IMR-90 (cell line): Measurements from ENCODE around the gene CELSR2. TPM values are rescaled to one million over a fixed set of nuclear protein-coding genes. Genes with fewer than 3 reads are reported as not detected.
A peak's percentile ranks its signal among the peaks of the same experiment; 100 is the strongest.

ENCODE experiments used
- ATAC-seq: fragments of 200-7000 bp; cut with Tn5 transposase; 2 replicates; pipeline ENCODE4 v1.9.1; 2020; ENCODE audit warnings: low read depth, mild to moderate bottlenecking, moderate library complexity
- BruUV-seq: library from RNA; stranded (reverse); fragments of 400-500 nt; replicated peaks from 2 replicates; lab custom pipeline; 2021; lab: Mats Ljungman, UMichigan
- CTCF ChIA-PET: fragments of 300-600 bp; formaldehyde crosslinking; extraction: SDS; loops from one replicate; lab custom pipeline; 2021; ENCODE audit warnings: antibody characterized with exemption; lab: Yijun Ruan, JAX
- POLR2A ChIA-PET: fragments of 300-600 bp; sonication (Branson Sonifier 250); formaldehyde crosslinking; loops from one replicate; lab custom pipeline; 2022; ENCODE audit warnings: antibody characterized with exemption; ENCODE audit not compliant: unreplicated experiment; lab: Charles Lee
- DNase-seq: peaks from one replicate; pipeline ENCODE4 v3.0.0; 2013
- H2AFZ ChIP-seq: replicated peaks from 2 replicates; pipeline ENCODE3; 2013; ENCODE audit warnings: low read length, mild to moderate bottlenecking; ENCODE audit not compliant: poor library complexity
- H2AK5ac ChIP-seq: 2 replicates; pipeline ENCODE4 v1.6.1; 2013; ENCODE audit warnings: low read depth, low read length, inconsistent platforms
- H2AK9ac ChIP-seq: replicated peaks from 2 replicates; pipeline ENCODE3; 2013; ENCODE audit warnings: mild to moderate bottlenecking, low read depth, low read length, moderate library complexity; ENCODE audit not compliant: poor library complexity
- H2BK120ac ChIP-seq: 2 replicates; pipeline ENCODE4 v1.6.1; 2013; ENCODE audit warnings: low read depth, low read length, inconsistent platforms
- H2BK15ac ChIP-seq: 3 replicates; pipeline ENCODE4 v1.6.1; 2013; ENCODE audit warnings: low read depth, low read length, inconsistent platforms
- H2BK20ac ChIP-seq: 2 replicates; pipeline ENCODE4 v1.6.1; 2013; ENCODE audit warnings: low read depth, mild to moderate bottlenecking, inconsistent platforms, low read length, moderate library complexity
- H2BK5ac ChIP-seq: 2 replicates; pipeline ENCODE4 v1.6.1; 2013; ENCODE audit warnings: mild to moderate bottlenecking, low read depth, low read length, inconsistent platforms; ENCODE audit not compliant: poor library complexity, severe bottlenecking
- H3K14ac ChIP-seq: replicated peaks from 2 replicates; pipeline ENCODE4 v1.6.1; 2013; ENCODE audit warnings: low read depth, low read length, inconsistent platforms
- H3K18ac ChIP-seq: 2 replicates; pipeline ENCODE4 v1.6.1; 2013; ENCODE audit warnings: low read depth, low read length, control low read depth
- H3K23ac ChIP-seq: 2 replicates; pipeline ENCODE4 v1.6.1; 2013; ENCODE audit warnings: low read depth, low read length, inconsistent platforms
- H3K27ac ChIP-seq: 2 replicates; pipeline ENCODE4 v1.5.1; 2013; ENCODE audit warnings: mild to moderate bottlenecking, control low read depth, low read length; ENCODE audit not compliant: insufficient read depth
- H3K27me3 ChIP-seq: 2 replicates; pipeline ENCODE4 v1.6.1; 2013; ENCODE audit warnings: low read length; ENCODE audit not compliant: control insufficient read depth, insufficient read depth
- H3K36me3 ChIP-seq: 2 replicates; pipeline ENCODE4 v1.6.1; 2013; ENCODE audit warnings: low read length, mixed read lengths; ENCODE audit not compliant: control insufficient read depth, insufficient read depth
- H3K4ac ChIP-seq: 2 replicates; pipeline ENCODE4 v1.6.1; 2013; ENCODE audit warnings: low read depth, low read length, inconsistent platforms
- H3K4me1 ChIP-seq: 2 replicates; pipeline ENCODE4 v1.6.1; 2013; ENCODE audit warnings: low read length, mixed read lengths; ENCODE audit not compliant: control insufficient read depth, insufficient read depth
- H3K4me2 ChIP-seq: 2 replicates; pipeline ENCODE4 v1.6.1; 2013; ENCODE audit warnings: low read depth, mild to moderate bottlenecking, control low read depth, low read length, moderate library complexity
- H3K4me3 ChIP-seq: 2 replicates; pipeline ENCODE4 v1.5.1; 2013; ENCODE audit warnings: low read depth, mild to moderate bottlenecking, control low read depth, low read length, moderate library complexity; ENCODE audit not compliant: insufficient read depth
- H3K56ac ChIP-seq: 2 replicates; pipeline ENCODE4 v1.6.1; 2013; ENCODE audit warnings: low read length, inconsistent platforms; ENCODE audit not compliant: insufficient read depth; ENCODE audit errors: extremely low read depth
- H3K79me1 ChIP-seq, 2 experiments: 2 replicates each; pipeline ENCODE4 v1.6.1; 2013; ENCODE audit warnings: low read length in 2 of 2, inconsistent platforms in 1 of 2, low read depth in 1 of 2
- H3K9ac ChIP-seq: 2 replicates; pipeline ENCODE4 v1.6.1; 2013; ENCODE audit warnings: low read depth, low read length, control low read depth
- H3K9me1 ChIP-seq: 2 replicates; pipeline ENCODE4 v1.6.1; 2013; ENCODE audit warnings: low read length, inconsistent platforms; ENCODE audit not compliant: insufficient read depth
- H3K9me3 ChIP-seq: 2 replicates; pipeline ENCODE4 v1.6.1; 2013; ENCODE audit warnings: low read length; ENCODE audit not compliant: control insufficient read depth, insufficient read depth
- H4K20me1 ChIP-seq: 2 replicates; pipeline ENCODE4 v1.6.1; 2013; ENCODE audit warnings: low read length, inconsistent platforms; ENCODE audit not compliant: insufficient read depth
- H4K5ac ChIP-seq: 2 replicates; pipeline ENCODE4 v1.6.1; 2013; ENCODE audit warnings: mild to moderate bottlenecking, low read depth, low read length, control low read depth
- H4K8ac ChIP-seq, 2 experiments: 2 replicates each; pipeline ENCODE4 v1.6.1; 2013; ENCODE audit warnings: low read depth in 2 of 2, low read length in 2 of 2, control low read depth in 1 of 2, inconsistent platforms in 1 of 2
- H4K91ac ChIP-seq: 2 replicates; pipeline ENCODE4 v1.6.1; 2013; ENCODE audit warnings: low read depth, low read length, inconsistent platforms; ENCODE audit not compliant: insufficient read depth
- BHLHE40 ChIP-seq: fragments of 150-350 bp; IDR thresholded peaks from 2 replicates; pipeline ENCODE4 v1.6.1; 2016; ENCODE audit warnings: mild to moderate bottlenecking, low read depth, low read length
- CHD1 ChIP-seq: IDR thresholded peaks from 2 replicates; pipeline ENCODE4 v1.6.1; 2012; ENCODE audit warnings: low read depth, low read length, improper control_type of control experiment
- FOS ChIP-seq: fragments of 150-350 bp; IDR thresholded peaks from 2 replicates; pipeline ENCODE4 v1.6.1; 2016; ENCODE audit warnings: low read depth, low read length
- MAFK ChIP-seq: IDR thresholded peaks from 2 replicates; pipeline ENCODE4 v1.6.1; 2012; ENCODE audit warnings: low read depth, low read length, improper control_type of control experiment
- MAZ ChIP-seq: IDR thresholded peaks from 2 replicates; pipeline ENCODE4 v1.6.1; 2012; ENCODE audit warnings: low read depth, mild to moderate bottlenecking, low read length, improper control_type of control experiment, moderate library complexity, borderline replicate concordance
- MXI1 ChIP-seq: IDR thresholded peaks from 2 replicates; pipeline ENCODE4 v1.6.1; 2012; ENCODE audit warnings: low read depth, mild to moderate bottlenecking, low read length, moderate library complexity, borderline replicate concordance
- POLR2A ChIP-seq: IDR thresholded peaks from 2 replicates; pipeline ENCODE4 v1.6.1; 2012; ENCODE audit warnings: mild to moderate bottlenecking, low read depth, low read length
- RAD21 ChIP-seq: IDR thresholded peaks from 2 replicates; pipeline ENCODE4 v1.6.1; 2012; ENCODE audit warnings: low read length, improper control_type of control experiment
- SMC3 ChIP-seq: fragments of 150-350 bp; IDR thresholded peaks from 2 replicates; pipeline ENCODE4 v1.6.1; 2016; ENCODE audit warnings: low read depth, mild to moderate bottlenecking, antibody characterized with exemption, low read length, moderate library complexity
- WGBS, 2 experiments: methylation state at CpG; one replicate each; pipeline versions ENCODE4 v1.1.5 to v1.1.7; 2013; ENCODE audit warnings: missing lambda C conversion rate in 2 of 2; ENCODE audit not compliant: insufficient read length in 1 of 2; ENCODE audit errors: extremely low coverage in 2 of 2; 5-methylcytosine and 5-hydroxymethylcytosine counted together
- dilution Hi-C: fragments of 300-500 bp; cut with HindIII; formaldehyde crosslinking; loops from one replicate; pipeline ENCODE4 v1.14.3; 2018; ENCODE audit warnings: low sequenced_read_pairs; ENCODE audit not compliant: unreplicated experiment
- in situ Hi-C: fragments of 300-500 bp; cut with MboI; formaldehyde crosslinking; loops from 3 replicates; pipeline ENCODE4 v1.14.3; 2019; ENCODE audit warnings: low sequenced_read_pairs, inconsistent platforms, mixed read lengths
- intact Hi-C: fragments of 100-400 bp; cut with micrococcal nuclease; formaldehyde crosslinking; loops from 2 replicates; pipeline ENCODE4 v1.10.0; 2022
- polyA plus RNA-seq, 3 experiments: library from polyadenylated mRNA; depleted of rRNA; stranded (reverse); fragments of >200 nt; gene quantifications; 2 replicates each; pipeline ENCODE4 v1.2.3, GENCODE V29; 2012; ENCODE audit warnings: low replicate concordance in 1 of 3
- total RNA-seq: library from RNA; depleted of rRNA; stranded (reverse); fragments of >200 nt; gene quantifications from 2 replicates; pipeline ENCODE4 v1.2.3, GENCODE V29; 2012
- TF ChIP-seq, protein P1 (sequence below): conservative IDR thresholded peaks from 2 replicates; pipeline ENCODE4 v1.5.1; 2012; ENCODE audit warnings: mild to moderate bottlenecking, low read depth, low read length, improper control_type of control experiment
- TF ChIP-seq, protein P2 (sequence below): fragments of 150-350 bp; IDR thresholded peaks from 2 replicates; pipeline ENCODE4 v1.6.1; 2017; ENCODE audit warnings: mild to moderate bottlenecking, antibody characterized with exemption, low read length, low read depth

Gene CELSR2
- total and polyA plus RNA-seq, 2 of the 4 experiments (the other 2 are of a cell fraction), result 1.3 to 5.3 TPM

DNA sequence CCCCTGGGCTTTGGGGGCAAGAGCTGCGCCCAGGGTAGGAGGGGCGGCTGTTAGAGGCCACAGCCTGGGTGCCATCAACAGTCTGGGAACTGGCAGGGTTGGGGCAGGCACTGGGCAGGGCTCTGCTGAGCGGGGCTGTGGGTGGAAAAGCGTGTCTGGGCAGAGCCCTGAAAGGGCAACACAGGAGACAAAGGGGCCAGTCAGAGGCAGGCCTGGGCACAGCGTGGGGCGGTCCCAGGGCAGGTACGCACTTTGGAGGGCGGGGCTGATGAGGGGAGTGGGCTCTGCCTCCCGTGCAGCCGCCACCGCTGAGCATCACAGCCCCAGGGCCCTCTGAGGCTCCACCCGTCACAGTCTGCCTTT is 13.9 kb downstream of the CELSR2 start:
- Histone ChIP-seq H2BK20ac (no peak overlapping the region; the same call in 1 of the 2 replicates), H3K4me3 (no peak overlapping the region), H3K27me3 (no peaks in the 10 kb centered on the region), H3K79me1 (no peaks in the 10 kb centered on the region), H2BK5ac (no peak overlapping the region), H3K9me3 (no peaks in the 10 kb centered on the region), H3K4me2 (no peak overlapping the region), H4K8ac (peak overlapping the region in 1 of 2 experiments; percentile 47; a peak in 1 of 4 replicates), H3K14ac (no peak overlapping the region), H3K36me3 (no peaks in the 10 kb centered on the region), H4K20me1 (no peaks in the 10 kb centered on the region), H3K9ac (no peak overlapping the region), H3K56ac (no peak overlapping the region), H2AK9ac (peak overlapping the region; percentile 83), H2BK120ac (peak overlapping the region; percentile 57), H3K23ac (no peak overlapping the region), H3K4me1 (no peaks in the 10 kb centered on the region), H3K4ac (peak overlapping the region; percentile 61; the same call in 1 of the 2 replicates), H2AFZ (peak overlapping the region; percentile 82), H2AK5ac (peak overlapping the region; percentile 73), H2BK15ac (no peak overlapping the region), H4K91ac (no peak overlapping the region), H3K27ac (no peak overlapping the region), H3K9me1 (no peaks in the 10 kb centered on the region; the same call in 1 of the 2 replicates), H3K18ac (no peak overlapping the region), H4K5ac (no peak overlapping the region)
- no TSS peak for BruUV-seq
- no peak for TF ChIP-seq FOS
- TF ChIP-seq SMC3, result no peak
- TF ChIP-seq MAZ, result no peak
- TF ChIP-seq CHD1, result no peak
- TF ChIP-seq MAFK, result no peak
- TF ChIP-seq, protein P1, sequence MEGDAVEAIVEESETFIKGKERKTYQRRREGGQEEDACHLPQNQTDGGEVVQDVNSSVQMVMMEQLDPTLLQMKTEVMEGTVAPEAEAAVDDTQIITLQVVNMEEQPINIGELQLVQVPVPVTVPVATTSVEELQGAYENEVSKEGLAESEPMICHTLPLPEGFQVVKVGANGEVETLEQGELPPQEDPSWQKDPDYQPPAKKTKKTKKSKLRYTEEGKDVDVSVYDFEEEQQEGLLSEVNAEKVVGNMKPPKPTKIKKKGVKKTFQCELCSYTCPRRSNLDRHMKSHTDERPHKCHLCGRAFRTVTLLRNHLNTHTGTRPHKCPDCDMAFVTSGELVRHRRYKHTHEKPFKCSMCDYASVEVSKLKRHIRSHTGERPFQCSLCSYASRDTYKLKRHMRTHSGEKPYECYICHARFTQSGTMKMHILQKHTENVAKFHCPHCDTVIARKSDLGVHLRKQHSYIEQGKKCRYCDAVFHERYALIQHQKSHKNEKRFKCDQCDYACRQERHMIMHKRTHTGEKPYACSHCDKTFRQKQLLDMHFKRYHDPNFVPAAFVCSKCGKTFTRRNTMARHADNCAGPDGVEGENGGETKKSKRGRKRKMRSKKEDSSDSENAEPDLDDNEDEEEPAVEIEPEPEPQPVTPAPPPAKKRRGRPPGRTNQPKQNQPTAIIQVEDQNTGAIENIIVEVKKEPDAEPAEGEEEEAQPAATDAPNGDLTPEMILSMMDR, result no peak
- no peak for TF ChIP-seq POLR2A
- TF ChIP-seq RAD21, result no peak
- no peak for TF ChIP-seq MXI1
- TF ChIP-seq, protein P2, sequence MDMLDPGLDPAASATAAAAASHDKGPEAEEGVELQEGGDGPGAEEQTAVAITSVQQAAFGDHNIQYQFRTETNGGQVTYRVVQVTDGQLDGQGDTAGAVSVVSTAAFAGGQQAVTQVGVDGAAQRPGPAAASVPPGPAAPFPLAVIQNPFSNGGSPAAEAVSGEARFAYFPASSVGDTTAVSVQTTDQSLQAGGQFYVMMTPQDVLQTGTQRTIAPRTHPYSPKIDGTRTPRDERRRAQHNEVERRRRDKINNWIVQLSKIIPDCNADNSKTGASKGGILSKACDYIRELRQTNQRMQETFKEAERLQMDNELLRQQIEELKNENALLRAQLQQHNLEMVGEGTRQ, result no peak
- no peak for TF ChIP-seq BHLHE40
- ChIA-PET CTCF (no interaction called here), POLR2A (no interaction called here)
- in situ Hi-C loops (loop anchor here (10.0 kb wide), 1 partner anchor 272 kb away; the partner anchor contains the start of gene GPR61), intact Hi-C loops (loop anchor here (1.0 to 5.0 kb wide), 4 partner anchors 62 to 269 kb away; a partner anchor contains a TSS), dilution Hi-C loops (no loop called here)
- DNase-seq, result no peak
- 84% methylated on average over 11 of the region's 12 CpGs; no CpG with 5 or more reads in 1 of the 2 experiments for WGBS, 2 experiments
- ATAC-seq, result no peak
